Right lobe of liver (tissue), 6 donors: ENCODE measurements around the gene RASGRF2. TPM values are rescaled to one million over a fixed set of nuclear protein-coding genes. Genes with fewer than 3 reads are reported as not detected.
A peak's percentile ranks its signal among the peaks of the same experiment; 100 is the strongest.

ENCODE experiments used
- ATAC-seq, 4 donors: fragments of 200-7000 bp; cut with Tn5 transposase; one replicate each; pipeline ENCODE4 v1.9.1; 2020; ENCODE audit warnings: mild to moderate bottlenecking in 4 of 4, moderate library complexity in 4 of 4
- DNase-seq, 3 donors: peaks; one replicate each; pipeline ENCODE4 v3.0.0-alpha.2; 2020
- H3K27ac ChIP-seq, 3 donors: fragments of 200-600 bp; one replicate each; pipeline ENCODE4 v1.8.0; 2022
- H3K27me3 ChIP-seq, 2 donors: fragments of 200-600 bp; one replicate each; pipeline ENCODE4 v1.8.0; 2022
- H3K36me3 ChIP-seq, 4 donors: fragments of 200-600 bp; sonication (generic) in 1 of 4; one replicate each; pipeline versions ENCODE4 v1.5.1 to v1.8.0; 2017 to 2022; ENCODE audit warnings: control low read depth in 1 of 4
- H3K4me1 ChIP-seq, 4 donors: fragments of 200-600 bp; sonication (generic) in 1 of 4; one replicate each; pipeline versions ENCODE4 v1.5.1 to v1.8.0; 2017 to 2022; ENCODE audit warnings: control low read depth in 1 of 4
- H3K4me3 ChIP-seq, 3 donors: fragments of 200-600 bp; one replicate each; pipeline ENCODE4 v1.8.0; 2022
- H3K9me3 ChIP-seq, 4 donors: fragments of 200-600 bp; sonication (generic) in 1 of 4; one replicate each; pipeline versions ENCODE4 v1.5.1 to v1.8.0; 2017 to 2022; ENCODE audit warnings: control low read depth in 1 of 4
- POLR2A ChIP-seq: fragments of 450-650 bp; IDR thresholded peaks from one replicate; pipeline ENCODE4 v1.6.1; 2017; ENCODE audit warnings: antibody characterized with exemption, mild to moderate bottlenecking
- WGBS: methylation state at CpG from one replicate; pipeline ENCODE4 v1.1.6; 2018; ENCODE audit warnings: low coverage, low lambda C conversion rate; ENCODE audit not compliant: insufficient coverage; ENCODE audit errors: missing lambda C conversion rate; 5-methylcytosine and 5-hydroxymethylcytosine counted together
- intact Hi-C, 2 donors: fragments of 100-400 bp; cut with DNase I; formaldehyde crosslinking; loops; one replicate each; pipeline versions ENCODE4 v1.11.2 to v1.14.1; 2022
- total RNA-seq, 6 experiments: library from RNA; depleted of rRNA in 2 of 6; stranded (reverse); fragments of >200 nt in 2 of 6; fragmentation: NEBNext Ultra II Directional in 3 of 6; extraction: Animal tissue kit (Norgen Biotek cat#: 25700) in 3 of 6; gene quantifications; one replicate each; pipeline versions ENCODE4 v1.1.0 to v1.2.4, GENCODE V29; 2016 to 2023
- TF ChIP-seq, protein P1 (sequence below), 4 donors: fragments of 200-600 bp in 3 of 4; fragments of 450-650 bp in 1 of 4; IDR thresholded peaks; one replicate each; pipeline versions ENCODE4 v1.5.1 to v1.8.0; 2016 to 2022; ENCODE audit warnings: antibody characterized with exemption in 4 of 4, mild to moderate bottlenecking in 2 of 4
- donor health status: DM: no; HTN: yes; CAD: no.
- donor health status: DM: no; HTN: no; CAD: no.
- donor health status: DM: no; HTN: no; CAD: no.
- donor health status: DM: no; HTN: yes; CAD: no.
- donor health status: DM: no; HTN: yes; CAD: no.

Gene RASGRF2
- total RNA-seq, 6 experiments from 2014 or later = 0.20 to 0.61 (median 0.36) TPM

DNA sequence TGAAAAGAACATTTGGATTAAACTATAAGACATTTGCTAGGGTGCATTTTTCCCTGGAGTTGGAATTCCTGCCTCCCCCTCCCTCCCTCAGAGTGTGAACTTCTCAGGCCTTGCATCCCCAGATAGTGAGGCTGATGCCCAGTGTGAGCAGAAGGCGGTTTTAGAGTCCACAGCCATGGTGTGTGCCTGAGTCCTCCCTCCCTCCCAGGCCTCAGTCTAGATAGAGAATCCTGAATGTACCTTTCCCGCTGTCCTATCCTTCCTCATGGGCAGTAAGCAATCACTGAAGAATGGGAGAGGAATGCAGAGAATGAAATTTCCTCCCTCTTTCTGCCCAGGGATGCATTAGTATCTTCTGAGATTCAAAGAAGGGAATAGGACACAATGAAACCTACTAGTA lies 108.5 kb downstream of the RASGRF2 start:
- Histone ChIP-seq H3K27me3 (no peaks in the 10 kb centered on the region), H3K4me1 (no peaks in the 10 kb centered on the region), H3K4me3 (no peak overlapping the region), H3K27ac (no peak overlapping the region), H3K9me3 (no peaks in the 10 kb centered on the region), H3K36me3 (no peaks in the 10 kb centered on the region)
- WGBS = 92% methylated on average over 2 of the region's 2 CpGs
- TF ChIP-seq, protein P1, sequence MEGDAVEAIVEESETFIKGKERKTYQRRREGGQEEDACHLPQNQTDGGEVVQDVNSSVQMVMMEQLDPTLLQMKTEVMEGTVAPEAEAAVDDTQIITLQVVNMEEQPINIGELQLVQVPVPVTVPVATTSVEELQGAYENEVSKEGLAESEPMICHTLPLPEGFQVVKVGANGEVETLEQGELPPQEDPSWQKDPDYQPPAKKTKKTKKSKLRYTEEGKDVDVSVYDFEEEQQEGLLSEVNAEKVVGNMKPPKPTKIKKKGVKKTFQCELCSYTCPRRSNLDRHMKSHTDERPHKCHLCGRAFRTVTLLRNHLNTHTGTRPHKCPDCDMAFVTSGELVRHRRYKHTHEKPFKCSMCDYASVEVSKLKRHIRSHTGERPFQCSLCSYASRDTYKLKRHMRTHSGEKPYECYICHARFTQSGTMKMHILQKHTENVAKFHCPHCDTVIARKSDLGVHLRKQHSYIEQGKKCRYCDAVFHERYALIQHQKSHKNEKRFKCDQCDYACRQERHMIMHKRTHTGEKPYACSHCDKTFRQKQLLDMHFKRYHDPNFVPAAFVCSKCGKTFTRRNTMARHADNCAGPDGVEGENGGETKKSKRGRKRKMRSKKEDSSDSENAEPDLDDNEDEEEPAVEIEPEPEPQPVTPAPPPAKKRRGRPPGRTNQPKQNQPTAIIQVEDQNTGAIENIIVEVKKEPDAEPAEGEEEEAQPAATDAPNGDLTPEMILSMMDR (IDR thresholded peaks at IDR 0.05) = no peak
- no peak for TF ChIP-seq POLR2A
- DNase-seq = no peak
- ATAC-seq = no peak
- intact Hi-C loops = no loop called here

DNA sequence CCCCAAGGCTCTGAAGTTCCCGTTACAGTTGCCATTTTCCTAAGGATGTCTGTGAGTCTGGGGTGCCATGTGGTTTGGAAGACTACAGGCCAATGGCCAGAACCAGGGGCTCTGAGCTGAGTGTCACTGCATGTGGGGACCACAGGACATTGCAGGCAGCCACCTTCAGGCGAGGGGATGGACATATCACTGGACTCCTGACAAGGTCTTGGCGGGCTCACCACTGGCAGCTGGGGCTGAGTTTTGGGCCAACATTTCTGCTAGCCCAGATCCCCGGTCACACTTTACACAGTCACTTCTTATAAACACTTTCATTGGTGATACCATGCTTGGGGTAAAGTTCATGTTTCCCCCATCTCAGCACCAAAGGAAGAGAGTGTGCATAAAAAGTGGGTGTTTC lies 109.8 kb downstream of the RASGRF2 start:
- TF ChIP-seq POLR2A = no peak
- TF ChIP-seq, protein P1 (IDR thresholded peaks at IDR 0.05) = no peak
- DNase-seq = no peak
- H3K27ac ChIP-seq = no peak overlapping the region
- no peak overlapping the region for H3K4me3 ChIP-seq
- H3K4me1 ChIP-seq = no peaks in the 10 kb centered on the region
- ATAC-seq = peak in 1 of 4 donors; percentile 18
- WGBS = 80% methylated on average over 1 of the region's 4 CpGs
- no peaks in the 10 kb centered on the region for H3K9me3 ChIP-seq
- no peaks in the 10 kb centered on the region for H3K27me3 ChIP-seq
- intact Hi-C loops = no loop called here
- no peaks in the 10 kb centered on the region for H3K36me3 ChIP-seq

DNA sequence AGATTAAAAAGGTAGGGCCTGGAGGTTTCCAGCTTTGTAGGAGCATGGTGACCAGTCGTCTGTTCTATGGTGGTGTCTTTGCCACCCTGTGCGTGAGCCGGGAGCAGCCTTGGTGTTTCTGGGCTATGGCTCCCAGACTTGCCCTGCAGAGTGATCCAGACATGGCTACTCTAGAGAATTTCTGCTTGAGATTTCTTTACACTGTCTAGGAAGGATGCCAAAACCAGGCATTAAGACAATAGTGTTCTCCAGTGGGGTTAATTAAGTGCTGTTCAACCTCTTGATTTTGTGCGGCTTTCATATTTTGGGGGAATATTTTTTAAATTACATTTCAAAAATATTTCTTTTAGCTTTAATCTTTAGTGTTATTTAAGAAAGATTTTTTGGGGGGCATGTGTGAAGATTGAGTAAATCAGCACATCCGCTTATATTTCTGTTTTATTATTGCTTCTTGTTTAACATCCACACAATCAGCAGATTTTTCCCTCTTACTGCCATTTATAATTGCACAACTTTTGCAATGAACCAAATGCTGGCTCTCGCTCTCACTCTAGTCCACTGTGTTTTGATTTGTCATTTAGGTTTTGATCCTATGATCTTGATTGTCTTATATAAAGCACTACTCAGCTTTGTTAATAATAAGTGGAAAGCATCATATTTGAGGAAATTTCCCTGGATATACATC lies 110.5 kb downstream of the RASGRF2 start:
- H3K27me3 ChIP-seq = no peaks in the 10 kb centered on the region
- no peaks in the 10 kb centered on the region for H3K9me3 ChIP-seq
- intact Hi-C loops = no loop called here
- TF ChIP-seq, protein P1 (IDR thresholded peaks at IDR 0.05) = no peak
- TF ChIP-seq POLR2A = no peak
- ATAC-seq (no peak), DNase-seq (no peak)
- no peaks in the 10 kb centered on the region for H3K4me1 ChIP-seq
- no peaks in the 10 kb centered on the region for H3K36me3 ChIP-seq
- 85% methylated on average over 5 of the region's 6 CpGs for WGBS
- no peak overlapping the region for H3K27ac ChIP-seq
- no peak overlapping the region for H3K4me3 ChIP-seq

DNA sequence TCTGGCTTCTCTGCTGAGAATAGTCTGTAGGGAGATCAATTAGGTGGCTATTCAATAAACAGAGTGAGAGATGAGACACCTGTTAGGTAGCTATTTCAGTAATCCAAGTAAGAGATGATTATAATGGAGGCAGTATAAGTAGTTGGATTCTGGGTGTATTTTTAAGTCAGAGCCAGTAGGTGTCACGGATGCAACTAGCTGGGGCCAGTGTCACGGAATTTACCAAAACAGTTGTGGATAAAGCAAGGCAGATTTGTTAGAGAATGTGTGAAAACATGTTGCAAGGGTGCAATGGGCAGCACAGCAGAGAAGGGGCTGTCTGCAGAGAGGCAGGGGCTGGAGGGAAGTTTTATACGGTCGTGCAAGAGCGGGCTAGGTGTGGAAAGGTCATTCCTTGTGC lies 114.9 kb downstream of the RASGRF2 start:
- Histone ChIP-seq H3K27me3 (no peaks in the 10 kb centered on the region), H3K27ac (no peak overlapping the region), H3K4me1 (no peaks in the 10 kb centered on the region), H3K9me3 (peaks cover 0 to 10% (median 0%) of the 10 kb centered on the region in 4 donors), H3K36me3 (no peaks in the 10 kb centered on the region), H3K4me3 (no peak overlapping the region)
- DNase-seq (no peak), ATAC-seq (no peak)
- no peak for TF ChIP-seq POLR2A
- TF ChIP-seq, protein P1 (IDR thresholded peaks at IDR 0.05) = no peak
- 88% methylated on average over 5 of the region's 5 CpGs for WGBS
- intact Hi-C loops = no loop called here
